Transverse colon (tissue), 3 donors: Measurements from ENCODE around the gene CAMKK1.

Experiments
- POLR2A ChIP-seq: fragments of 450-650 bp; IDR thresholded peaks from one replicate; pipeline ENCODE4 v1.6.1; 2016; ENCODE audit warnings: antibody characterized with exemption, mild to moderate bottlenecking, moderate library complexity
- POLR2AphosphoS5 ChIP-seq, 3 donors: sonication (generic); formaldehyde crosslinking; IDR thresholded peaks; one replicate each; pipeline ENCODE4 v1.6.1; 2016; ENCODE audit warnings: antibody characterized with exemption in 3 of 3

DNA sequence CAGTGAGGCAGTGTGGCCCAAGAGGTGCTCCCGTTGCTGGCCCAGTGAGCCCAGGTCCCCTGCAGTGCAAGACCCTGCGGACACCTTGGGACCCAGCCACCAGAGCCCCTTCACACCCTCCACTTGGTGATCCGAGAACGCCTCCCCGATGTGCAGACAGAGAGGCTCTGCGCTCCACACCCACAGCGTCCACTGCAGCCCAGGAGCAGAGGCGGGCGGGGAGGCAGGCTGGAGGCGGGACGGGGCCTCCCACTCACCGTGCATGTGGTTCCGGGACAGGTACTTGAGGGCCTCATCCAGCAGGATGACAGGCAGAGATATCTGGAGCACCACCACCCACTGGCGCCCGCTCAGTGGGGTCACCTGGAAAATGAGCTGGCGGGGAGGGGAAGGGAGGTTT, 35.6 kb upstream of the CAMKK1 start:
- TF ChIP-seq POLR2AphosphoS5 (IDR thresholded peaks at IDR 0.05) (no peak), POLR2A (no peak)
